Stomach smooth muscle (tissue), 2 donors: ENCODE data around the gene FNDC11.
A peak's percentile ranks its signal among the peaks of the same experiment; 100 is the strongest.
"Not testable (repeated sequence)": the region's sequence is repeated elsewhere in the genome, so short reads cannot be mapped to it uniquely, and the experiment has no call there.

Experiments used
- H3K27ac ChIP-seq: one replicate; pipeline ENCODE4 v1.7.0; 2013; ENCODE audit warnings: mild to moderate bottlenecking, low read length, inconsistent platforms
- H3K27me3 ChIP-seq, 2 donors: one replicate each; pipeline ENCODE4 v1.7.0; 2013; ENCODE audit warnings: low read length in 2 of 2; ENCODE audit not compliant: insufficient read depth in 2 of 2, control insufficient read depth in 1 of 2
- H3K36me3 ChIP-seq, 2 donors: one replicate each; pipeline ENCODE4 v1.7.0; 2013; ENCODE audit warnings: low read length in 2 of 2; ENCODE audit not compliant: control insufficient read depth in 2 of 2, insufficient read depth in 2 of 2
- H3K4me1 ChIP-seq: one replicate; pipeline ENCODE4 v1.7.0; 2013; ENCODE audit warnings: low read length; ENCODE audit not compliant: control insufficient read depth, insufficient read depth
- H3K4me3 ChIP-seq, 2 donors: one replicate each; pipeline ENCODE4 v1.7.0; 2013; ENCODE audit warnings: low read length in 2 of 2
- H3K9ac ChIP-seq, 2 donors: one replicate each; pipeline ENCODE4 v1.7.0; 2013; ENCODE audit warnings: low read length in 2 of 2, mild to moderate bottlenecking in 1 of 2
- H3K9me3 ChIP-seq, 2 donors: one replicate each; pipeline ENCODE4 v1.7.0; 2013; ENCODE audit warnings: low read length in 2 of 2; ENCODE audit not compliant: control insufficient read depth in 2 of 2
- donor health status: healthy.
- donor health status: Pancreatic carcinoma.

FNDC11 gene, protein sequence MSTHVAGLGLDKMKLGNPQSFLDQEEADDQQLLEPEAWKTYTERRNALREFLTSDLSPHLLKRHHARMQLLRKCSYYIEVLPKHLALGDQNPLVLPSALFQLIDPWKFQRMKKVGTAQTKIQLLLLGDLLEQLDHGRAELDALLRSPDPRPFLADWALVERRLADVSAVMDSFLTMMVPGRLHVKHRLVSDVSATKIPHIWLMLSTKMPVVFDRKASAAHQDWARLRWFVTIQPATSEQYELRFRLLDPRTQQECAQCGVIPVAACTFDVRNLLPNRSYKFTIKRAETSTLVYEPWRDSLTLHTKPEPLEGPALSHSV

GRCh38 chr20:63553933-63554290 is at the start of gene FNDC11:
TSS of gene FNDC11 (plus strand) at chr20:63554159. CDS start at chr20:63555664, 1,505 bp downstream.
- H3K27me3 ChIP-seq = peaks cover 6% of the 10 kb centered on the region in 2 donors
- H3K9ac ChIP-seq = no peak within 1 kb of the TSS

DNA sequence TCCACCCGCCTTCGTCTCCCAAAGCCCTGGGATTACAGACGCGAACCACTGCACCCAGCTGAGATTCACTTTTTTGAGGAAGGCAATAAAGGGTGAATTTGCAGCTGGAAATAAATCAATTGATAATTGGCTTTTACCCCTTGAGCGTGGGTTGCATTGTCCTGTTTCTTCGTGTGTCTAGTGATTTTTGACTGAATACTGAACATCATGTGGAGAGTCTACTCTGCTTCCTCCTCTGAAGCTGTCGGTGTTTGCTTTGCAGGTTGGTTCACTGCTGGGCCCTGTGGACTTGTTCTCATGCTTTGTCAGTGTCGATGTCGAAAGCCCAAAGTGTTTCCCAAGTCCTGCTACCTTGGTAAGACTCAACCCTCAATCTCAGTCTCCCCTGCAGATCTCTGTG is 49.3 kb upstream of the FNDC11 start:
- no peak overlapping the region for H3K27ac ChIP-seq
- no peak overlapping the region for H3K4me3 ChIP-seq
- H3K27me3 ChIP-seq = peaks cover 9 to 40% of the 10 kb centered on the region in 2 donors
- H3K36me3 ChIP-seq = no peaks in the 10 kb centered on the region
- H3K9ac ChIP-seq = no peak overlapping the region
- H3K9me3 ChIP-seq = peaks cover 8 to 20% of the 10 kb centered on the region in 2 donors
- peaks cover under 1% of the 10 kb centered on the region for H3K4me1 ChIP-seq

More at GRCh38 chr20:63553933-63554290, at the start of gene FNDC11:
- peaks cover 11% of the 10 kb centered on the region for H3K4me1 ChIP-seq
- H3K36me3 ChIP-seq = no peaks in the 10 kb centered on the region
- H3K9me3 ChIP-seq = no peaks in the 10 kb centered on the region
- H3K27ac ChIP-seq = no peak within 1 kb of the TSS
- peak within 1 kb of the TSS; percentile 62 to 70 for H3K4me3 ChIP-seq

DNA sequence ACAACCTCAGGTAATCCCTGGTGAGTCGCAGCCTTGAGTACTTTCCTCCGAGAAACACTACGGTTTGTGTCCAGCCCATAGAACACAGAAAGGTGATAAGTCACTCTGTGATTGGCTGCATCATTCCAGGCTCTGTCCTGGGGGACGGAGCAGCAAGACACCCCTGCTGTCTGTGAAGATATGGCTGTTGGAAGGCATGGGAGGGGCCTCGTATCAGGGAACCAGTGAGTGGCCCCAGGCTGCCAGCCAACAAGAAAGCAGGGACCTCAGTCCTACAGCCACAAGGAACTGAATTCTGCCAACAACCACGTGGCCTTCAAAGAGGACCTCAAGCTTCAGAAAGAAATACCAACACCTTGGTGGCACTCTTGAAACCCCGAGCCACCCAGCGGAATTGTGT is 48.7 kb upstream of the FNDC11 start:
- Histone ChIP-seq H3K4me1 (no peaks in the 10 kb centered on the region), H3K4me3 (no peak overlapping the region), H3K36me3 (no peaks in the 10 kb centered on the region), H3K27ac (no peak overlapping the region), H3K9ac (no peak overlapping the region), H3K9me3 (peaks cover 8 to 20% of the 10 kb centered on the region in 2 donors), H3K27me3 (peaks cover 5 to 35% of the 10 kb centered on the region in 2 donors)

- Histone ChIP-seq H3K4me1 (no peaks in the 10 kb centered on the region), H3K4me3 (no peak overlapping the region), H3K27ac (no peak overlapping the region), H3K36me3 (no peaks in the 10 kb centered on the region), H3K9ac (no peak overlapping the region), H3K27me3 (peaks cover 4 to 35% of the 10 kb centered on the region in 2 donors), H3K9me3 (peaks cover 8 to 20% of the 10 kb centered on the region in 2 donors)
Measured at GRCh38 chr20:63505723-63506122, 48.2 kb upstream of the FNDC11 start.

DNA sequence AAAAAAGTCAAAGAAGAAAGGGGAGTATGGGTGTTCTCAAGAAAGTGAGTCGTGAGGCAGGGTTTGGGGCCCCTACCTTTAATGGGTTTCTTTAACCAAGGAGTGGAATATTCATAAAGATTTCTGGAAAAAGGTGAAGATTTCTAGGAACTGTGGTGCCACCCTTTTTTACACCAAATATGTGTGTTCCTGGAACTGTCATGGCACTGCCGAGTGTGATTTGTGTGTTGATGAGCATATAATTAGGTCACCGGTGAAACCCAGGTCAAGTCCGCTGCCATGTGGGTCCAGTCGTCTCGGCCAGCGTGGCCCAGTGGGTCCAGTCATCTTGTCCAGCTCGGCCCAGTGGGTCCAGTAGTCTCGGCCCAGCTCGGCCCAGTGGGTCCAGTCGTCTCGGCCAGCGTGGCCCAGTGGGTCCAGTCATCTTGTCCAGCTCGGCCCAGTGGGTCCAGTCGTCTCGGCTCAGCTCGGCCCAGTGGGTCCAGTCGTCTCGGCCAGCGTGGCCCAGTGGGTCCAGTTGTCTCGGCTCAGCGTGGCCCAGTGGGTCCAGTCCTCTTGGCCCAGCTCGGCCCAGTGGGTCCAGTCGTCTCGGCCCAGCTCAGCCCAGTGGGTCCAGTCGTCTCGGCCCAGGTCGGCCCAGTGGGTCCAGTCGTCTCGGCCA is 46.7 kb upstream of the FNDC11 start:
- Histone ChIP-seq H3K4me1 (no peaks in the 10 kb centered on the region), H3K27me3 (peaks cover 0 to 34% of the 10 kb centered on the region in 2 donors)

DNA sequence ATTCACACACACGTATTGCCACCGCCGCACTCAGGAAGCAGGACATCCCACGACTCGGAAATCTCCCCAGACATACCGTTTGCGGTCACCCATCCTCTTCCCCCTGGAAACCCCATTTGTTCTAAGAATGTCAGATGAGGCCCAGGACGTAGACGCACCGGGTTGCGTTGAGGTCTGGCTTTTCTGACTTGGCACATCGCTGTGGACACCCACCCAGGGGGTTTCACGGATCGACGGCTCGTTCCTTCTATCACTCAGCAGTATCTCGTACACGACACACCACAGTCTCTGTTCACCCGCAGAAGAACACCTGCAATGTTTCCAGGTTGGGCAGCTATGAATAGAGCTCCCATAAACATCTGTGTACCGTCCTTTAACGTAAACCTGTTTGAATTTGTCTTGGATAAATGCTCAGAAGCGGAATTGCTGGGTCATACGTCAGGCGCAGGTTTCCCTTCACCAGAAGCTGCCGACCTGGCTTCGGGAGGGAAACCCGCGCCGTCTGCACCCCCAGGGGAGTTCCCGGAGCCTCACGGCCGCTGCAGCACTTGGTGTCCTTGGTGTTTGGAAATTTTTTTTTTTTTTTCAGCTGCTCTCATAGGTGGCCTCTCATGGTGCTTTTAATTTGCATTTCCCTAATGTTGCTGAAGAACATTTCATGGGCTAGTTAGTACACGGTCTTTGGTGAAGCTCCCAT is 45.7 kb upstream of the FNDC11 start:
- H3K27ac ChIP-seq = no peak overlapping the region
- no peaks in the 10 kb centered on the region for H3K36me3 ChIP-seq
- no peaks in the 10 kb centered on the region for H3K4me1 ChIP-seq
- peaks cover 0 to 27% of the 10 kb centered on the region in 2 donors for H3K27me3 ChIP-seq
- H3K9ac ChIP-seq = no peak overlapping the region
- no peak overlapping the region for H3K4me3 ChIP-seq
- H3K9me3 ChIP-seq = peaks cover 8 to 20% of the 10 kb centered on the region in 2 donors

More for the DNA sequence above, 46.7 kb upstream of the FNDC11 start:
- Histone ChIP-seq H3K27ac (no peak overlapping the region), H3K4me3 (no peak overlapping the region), H3K9me3 (peaks cover 8 to 20% of the 10 kb centered on the region in 2 donors), H3K36me3 (no peaks in the 10 kb centered on the region), H3K9ac (no peak overlapping the region)

DNA sequence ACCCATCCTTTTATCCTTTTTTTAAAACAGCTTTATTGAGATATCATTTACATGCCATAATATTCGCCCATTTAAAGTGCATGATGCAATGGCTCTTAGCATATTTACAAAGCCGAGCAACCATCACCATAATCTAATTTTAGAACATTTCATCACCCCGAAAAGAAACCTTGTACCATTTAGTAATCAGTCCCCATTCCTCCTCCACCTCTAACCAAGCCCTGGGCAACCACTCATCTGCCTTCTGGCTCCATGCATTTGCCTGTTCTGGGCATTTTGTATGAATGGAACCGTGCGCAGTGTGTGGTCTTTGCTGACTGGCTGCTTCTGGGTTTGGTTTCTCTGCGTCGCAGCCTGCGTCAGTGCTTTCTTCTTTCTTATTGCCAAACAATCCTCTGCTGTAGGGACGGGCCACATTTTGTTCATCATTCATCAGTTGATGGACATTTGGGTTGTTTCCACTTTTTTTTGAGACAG is 44.8 kb upstream of the FNDC11 start:
- peaks cover 0 to 23% of the 10 kb centered on the region in 2 donors for H3K27me3 ChIP-seq

DNA sequence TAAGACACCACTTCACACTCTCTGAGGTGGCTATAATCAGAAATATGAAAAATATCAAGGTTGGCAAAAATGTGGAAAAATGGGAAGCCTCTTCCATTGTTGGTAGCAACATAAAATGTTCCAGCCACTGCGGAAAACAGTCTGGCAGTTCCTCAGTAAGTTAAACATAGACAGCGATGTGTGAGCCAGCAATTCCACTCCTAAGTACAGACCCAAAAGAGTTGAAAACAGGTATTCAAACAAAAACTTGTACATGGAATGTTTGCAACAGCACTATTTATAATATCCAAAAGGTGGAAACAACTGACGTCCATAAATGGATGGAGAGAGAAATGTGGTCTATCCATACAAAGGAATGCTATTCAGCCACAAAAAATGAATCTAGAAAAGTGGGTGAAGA is 40.8 kb upstream of the FNDC11 start:
- Histone ChIP-seq H3K4me1 (no peaks in the 10 kb centered on the region), H3K36me3 (no peaks in the 10 kb centered on the region), H3K9ac (no peak overlapping the region), H3K4me3 (no peak overlapping the region), H3K27me3 (peaks cover 0 to 9% of the 10 kb centered on the region in 2 donors), H3K27ac (no peak overlapping the region), H3K9me3 (no peaks in the 10 kb centered on the region)

More for the DNA sequence above, 44.8 kb upstream of the FNDC11 start:
- Histone ChIP-seq H3K4me1 (no peaks in the 10 kb centered on the region), H3K9ac (no peak overlapping the region), H3K4me3 (no peak overlapping the region), H3K27ac (no peak overlapping the region), H3K9me3 (peaks cover 8 to 20% of the 10 kb centered on the region in 2 donors), H3K36me3 (no peaks in the 10 kb centered on the region)

DNA sequence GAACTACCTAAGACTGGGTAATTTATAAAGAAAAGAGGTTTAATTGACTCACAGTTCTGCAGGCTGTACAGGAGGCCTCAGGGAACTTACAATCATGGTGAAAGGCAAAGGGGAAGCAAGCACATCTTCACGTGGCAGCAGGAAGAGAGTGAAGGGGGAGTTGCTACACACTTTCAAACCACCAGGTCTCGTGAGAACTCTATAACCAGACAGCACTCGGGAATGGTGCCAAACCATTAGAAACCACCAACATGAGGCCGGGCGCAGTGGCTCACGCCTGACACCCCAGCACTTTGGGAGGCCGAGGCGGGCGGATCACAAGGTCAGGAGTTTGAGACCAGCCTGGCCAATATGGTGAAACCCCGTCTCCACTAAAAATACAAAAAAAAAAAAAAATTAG is 39.4 kb upstream of the FNDC11 start:
- H3K27ac ChIP-seq, H3K4me1 ChIP-seq, H3K4me3 ChIP-seq, H3K9ac ChIP-seq, H3K36me3 ChIP-seq, H3K9me3 ChIP-seq, H3K27me3 ChIP-seq: not testable (repeated sequence)

- H3K9me3 ChIP-seq = no peaks in the 10 kb centered on the region
- no peak overlapping the region for H3K4me3 ChIP-seq
- no peak overlapping the region for H3K9ac ChIP-seq
- no peaks in the 10 kb centered on the region for H3K36me3 ChIP-seq
- H3K27me3 ChIP-seq = no peaks in the 10 kb centered on the region
- no peak overlapping the region for H3K27ac ChIP-seq
- H3K4me1 ChIP-seq = peaks cover 21% of the 10 kb centered on the region
Measured at GRCh38 chr20:63517376-63518309, 36.3 kb upstream of the FNDC11 start.
